WI38 (cell line): ENCODE measurements around the gene NEK2.
"Not testable (repeated sequence)": the region's sequence is repeated elsewhere in the genome, so short reads cannot be mapped to it uniquely, and the experiment has no call there.

Experiments used
- H3K4me3 ChIP-seq: 2 replicates; pipeline ENCODE4 v1.5.1; 2011; ENCODE audit warnings: low read depth, mild to moderate bottlenecking, control low read depth, low read length
- CTCF ChIP-seq: IDR thresholded peaks from 2 replicates; pipeline ENCODE4 v1.5.1; 2012; ENCODE audit warnings: low read depth, mild to moderate bottlenecking, control low read depth, low read length

Gene NEK2

GRCh38 chr1:211688421-211688820, 13.0 kb upstream of the NEK2 start:
- no peak overlapping the region for H3K4me3 ChIP-seq
- TF ChIP-seq CTCF: no peak

- no peak overlapping the region for H3K4me3 ChIP-seq
- TF ChIP-seq CTCF: no peak
Measured at GRCh38 chr1:211687462-211688215, 12.2 kb upstream of the NEK2 start.

- TF ChIP-seq CTCF: no peak
- no peak overlapping the region for H3K4me3 ChIP-seq
Measured at GRCh38 chr1:211685823-211686222, 10.4 kb upstream of the NEK2 start.

GRCh38 chr1:211684791-211685190, 9.4 kb upstream of the NEK2 start:
- H3K4me3 ChIP-seq: no peak overlapping the region
- TF ChIP-seq CTCF: no peak

GRCh38 chr1:211684331-211684730, 8.9 kb upstream of the NEK2 start:
- H3K4me3 ChIP-seq: no peak overlapping the region

GRCh38 chr1:211683396-211684297, 8.2 kb upstream of the NEK2 start:
- TF ChIP-seq CTCF: no peak
- H3K4me3 ChIP-seq: no peak overlapping the region

More at GRCh38 chr1:211684331-211684730, 8.9 kb upstream of the NEK2 start:
- no peak for TF ChIP-seq CTCF

GRCh38 chr1:211682186-211682585, 6.8 kb upstream of the NEK2 start:
- not testable (repeated sequence) for H3K4me3 ChIP-seq
